ENCODE results near the gene VSIG10L. TPM values are rescaled to one million over a fixed set of nuclear protein-coding genes. Genes with fewer than 3 reads are reported as not detected.

VSIG10L gene
- total RNA-seq, 2 donors from 2014 or later = 1.5 to 1.8 TPM

- ATAC-seq (no peak), DNase-seq (peak; percentile 10)
- intact Hi-C loops (cut with DNase I) = loop anchor here in 1 of 2 donors (10.0 kb wide), 1 partner anchor 52 kb away; the partner anchor contains the start of gene C19orf84
Observed at GRCh38 chr19:51342631-51343569, 961 bp upstream of the VSIG10L start.

- intact Hi-C loops (cut with DNase I) = loop anchor here in 1 of 2 donors (10.0 kb wide), 1 partner anchor 54 kb away; the partner anchor contains the start of gene C19orf84
- ATAC-seq = no peak
- DNase-seq = peak; percentile 21
Observed at GRCh38 chr19:51341066-51341465, 873 bp downstream of the VSIG10L start.

GRCh38 chr19:51339687-51340656 is 2.0 kb downstream of the VSIG10L start:
- DNase-seq (peak; percentile 99), ATAC-seq (peak; percentile 96 to 98)
- intact Hi-C loops (cut with DNase I) = loop anchor here (2.0 to 10.0 kb wide), 4 partner anchors 27 to 317 kb away; partner anchors contain the start of genes C19orf84 (in 1 of the 2) and ETFB (in 1 of the 2)

- ATAC-seq = no peak
- DNase-seq = no peak
- intact Hi-C loops (cut with DNase I) = loop anchor here (2.0 to 10.0 kb wide), 3 partner anchors 28 to 318 kb away; partner anchors contain the start of gene ETFB (in 1 of the 2)
Observed at GRCh38 chr19:51339313-51339686, 2.6 kb downstream of the VSIG10L start.

GRCh38 chr19:51338563-51339312 is 3.2 kb downstream of the VSIG10L start:
- DNase-seq (peak; percentile 90), ATAC-seq (peak; percentile 72 to 82)
- intact Hi-C loops (cut with DNase I) = loop anchor here (2.0 to 10.0 kb wide), 3 partner anchors 28 to 318 kb away; partner anchors contain the start of gene ETFB (in 1 of the 2)

- intact Hi-C loops (cut with DNase I) = loop anchor here (2.0 to 10.0 kb wide), 3 partner anchors 29 to 319 kb away; partner anchors contain the start of gene ETFB (in 1 of the 2)
- ATAC-seq = no peak
- peak; percentile 18 for DNase-seq
Observed at GRCh38 chr19:51337861-51338562, 3.9 kb downstream of the VSIG10L start.

GRCh38 chr19:51337141-51337860 is 4.6 kb downstream of the VSIG10L start:
- peak; percentile 24 for DNase-seq
- ATAC-seq = no peak
- intact Hi-C loops (cut with DNase I) = loop anchor here in 1 of 2 donors (10.0 kb wide), 1 partner anchor 68 kb away; no protein-coding TSS in a partner anchor

- intact Hi-C loops (cut with DNase I) = loop anchor here in 1 of 2 donors (10.0 kb wide), 1 partner anchor 71 kb away; no protein-coding TSS in a partner anchor
- no peak for ATAC-seq
- DNase-seq = no peak
Observed at GRCh38 chr19:51333836-51334460, 8.0 kb downstream of the VSIG10L start.

GRCh38 chr19:51331716-51332115 is 10.2 kb downstream of the VSIG10L start:
- ATAC-seq = no peak
- intact Hi-C loops (cut with DNase I) = loop anchor here in 1 of 2 donors (10.0 kb wide), 1 partner anchor 73 kb away; no protein-coding TSS in a partner anchor

GRCh38 chr19:51331193-51331592 is 10.7 kb downstream of the VSIG10L start:
- no peak for ATAC-seq
- DNase-seq = no peak
- intact Hi-C loops (cut with DNase I) = loop anchor here in 1 of 2 donors (10.0 kb wide), 1 partner anchor 74 kb away; no protein-coding TSS in a partner anchor

More at GRCh38 chr19:51331716-51332115, 10.2 kb downstream of the VSIG10L start:
- no peak for DNase-seq

GRCh38 chr19:51330366-51330765 is 11.6 kb downstream of the VSIG10L start:
- ATAC-seq (no peak), DNase-seq (no peak)
- intact Hi-C loops (cut with DNase I) = loop anchor here in 1 of 2 donors (10.0 kb wide), 1 partner anchor 74 kb away; no protein-coding TSS in a partner anchor

GRCh38 chr19:51329411-51329810 is 12.5 kb downstream of the VSIG10L start:
- DNase-seq (no peak), ATAC-seq (no peak)
- intact Hi-C loops (cut with DNase I) = no loop called here

- intact Hi-C loops (cut with DNase I) = no loop called here
- DNase-seq (peak; percentile 64), ATAC-seq (peak; percentile 63 to 78)
Observed at GRCh38 chr19:51327066-51328001, 14.6 kb downstream of the VSIG10L start.

GRCh38 chr19:51326216-51327065 is 15.5 kb downstream of the VSIG10L start:
- ATAC-seq = no peak
- intact Hi-C loops (cut with DNase I) = no loop called here

More at GRCh38 chr19:51326216-51327065, 15.5 kb downstream of the VSIG10L start:
- DNase-seq = no peak
